Peyer's patch (tissue), 4 donors: ENCODE data around the gene RAPGEF2. TPM values are rescaled to one million over a fixed set of nuclear protein-coding genes. Genes with fewer than 3 reads are reported as not detected.
"Not testable (repeated sequence)": the region's sequence is repeated elsewhere in the genome, so short reads cannot be mapped to it uniquely, and the experiment has no call there.

Experiments used
- DNase-seq, 3 donors: peaks; one replicate each; pipeline ENCODE4 v3.0.0-alpha.2; 2017 to 2019
- H3K27ac ChIP-seq, 4 donors: fragments of 200-600 bp; sonication (generic); one replicate each; pipeline ENCODE4 v1.5.1; 2016 to 2019
- H3K27me3 ChIP-seq, 2 donors: fragments of 200-600 bp; sonication (generic); one replicate each; pipeline ENCODE4 v1.5.1; 2019
- H3K36me3 ChIP-seq, 3 donors: fragments of 200-600 bp; sonication (generic); one replicate each; pipeline ENCODE4 v1.5.1; 2016 to 2019
- H3K4me1 ChIP-seq, 4 donors: fragments of 200-600 bp; sonication (generic); one replicate each; pipeline ENCODE4 v1.5.1; 2016 to 2019
- H3K4me3 ChIP-seq, 4 donors: fragments of 200-600 bp; sonication (generic); 1 replicate in 3 of 4; 2 replicates in 1 of 4; pipeline ENCODE4 v1.5.1; 2016 to 2019; ENCODE audit warnings: mild to moderate bottlenecking in 1 of 4
- H3K9me3 ChIP-seq, 4 donors: fragments of 200-600 bp; sonication (generic); one replicate each; pipeline ENCODE4 v1.5.1; 2016 to 2019; ENCODE audit warnings: mild to moderate bottlenecking in 1 of 4
- POLR2A ChIP-seq, 2 donors: fragments of 450-650 bp; IDR thresholded peaks; one replicate each; pipeline ENCODE4 v1.5.1; 2017; ENCODE audit warnings: antibody characterized with exemption in 2 of 2, mild to moderate bottlenecking in 2 of 2, moderate library complexity in 2 of 2
- total RNA-seq, 4 donors: library from RNA; depleted of rRNA; stranded (reverse); fragments of >200 nt; gene quantifications; one replicate each; pipeline ENCODE4 v1.1.0, GENCODE V29; 2016
- TF ChIP-seq, protein P1 (sequence below), 6 experiments: fragments of 450-650 bp in 4 of 6; fragments of 200-600 bp in 2 of 6; sonication (generic) in 1 of 6; IDR thresholded peaks; one replicate each; pipeline ENCODE4 v1.5.1; 2017 to 2019; ENCODE audit warnings: antibody characterized with exemption in 6 of 6, mild to moderate bottlenecking in 3 of 6, moderate library complexity in 1 of 6

Gene RAPGEF2
- total RNA-seq, 4 donors from 2014 or later: 30.1 to 81.7 (median 41.4) TPM

DNA sequence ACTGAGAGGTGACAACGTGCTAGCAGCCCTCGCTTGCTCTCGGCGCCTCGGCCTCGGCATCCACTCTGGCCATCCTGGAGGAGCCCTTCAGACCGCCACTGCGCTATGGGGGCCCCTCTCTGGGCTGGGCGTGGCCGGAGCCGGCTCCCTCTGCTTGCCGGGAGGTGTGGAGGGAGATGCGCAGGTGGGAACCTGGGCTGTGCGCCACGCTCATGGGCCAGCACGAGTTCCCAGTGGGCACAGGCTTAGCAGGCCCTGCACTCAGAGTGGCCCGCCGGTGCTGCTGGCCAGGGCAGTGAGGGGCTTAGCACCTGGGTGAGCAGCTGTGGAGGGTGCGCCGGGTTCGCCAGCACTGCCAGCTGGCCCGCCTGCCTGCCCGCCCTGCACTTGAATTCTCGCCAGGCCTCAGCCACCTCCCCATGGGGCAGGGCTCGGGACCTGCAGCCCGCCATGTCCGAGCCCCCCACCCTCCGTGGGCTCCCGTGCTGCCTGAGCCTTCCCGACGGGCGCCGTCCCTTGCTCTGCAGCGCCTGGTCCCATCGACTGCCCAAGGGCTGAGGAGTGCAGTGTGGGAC lies 148.0 kb downstream of the RAPGEF2 start:
- no peak for DNase-seq
- Histone ChIP-seq H3K4me3 (no peak overlapping the region), H3K9me3 (no peaks in the 10 kb centered on the region), H3K36me3 (peaks cover 0 to 6% (median 0%) of the 10 kb centered on the region in 3 donors), H3K27me3 (no peaks in the 10 kb centered on the region), H3K4me1 (no peaks in the 10 kb centered on the region), H3K27ac (no peak overlapping the region)
- TF ChIP-seq, protein P1, sequence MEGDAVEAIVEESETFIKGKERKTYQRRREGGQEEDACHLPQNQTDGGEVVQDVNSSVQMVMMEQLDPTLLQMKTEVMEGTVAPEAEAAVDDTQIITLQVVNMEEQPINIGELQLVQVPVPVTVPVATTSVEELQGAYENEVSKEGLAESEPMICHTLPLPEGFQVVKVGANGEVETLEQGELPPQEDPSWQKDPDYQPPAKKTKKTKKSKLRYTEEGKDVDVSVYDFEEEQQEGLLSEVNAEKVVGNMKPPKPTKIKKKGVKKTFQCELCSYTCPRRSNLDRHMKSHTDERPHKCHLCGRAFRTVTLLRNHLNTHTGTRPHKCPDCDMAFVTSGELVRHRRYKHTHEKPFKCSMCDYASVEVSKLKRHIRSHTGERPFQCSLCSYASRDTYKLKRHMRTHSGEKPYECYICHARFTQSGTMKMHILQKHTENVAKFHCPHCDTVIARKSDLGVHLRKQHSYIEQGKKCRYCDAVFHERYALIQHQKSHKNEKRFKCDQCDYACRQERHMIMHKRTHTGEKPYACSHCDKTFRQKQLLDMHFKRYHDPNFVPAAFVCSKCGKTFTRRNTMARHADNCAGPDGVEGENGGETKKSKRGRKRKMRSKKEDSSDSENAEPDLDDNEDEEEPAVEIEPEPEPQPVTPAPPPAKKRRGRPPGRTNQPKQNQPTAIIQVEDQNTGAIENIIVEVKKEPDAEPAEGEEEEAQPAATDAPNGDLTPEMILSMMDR (IDR thresholded peaks at IDR 0.05): no peak
- no peak for TF ChIP-seq POLR2A (IDR thresholded peaks at IDR 0.05)

GRCh38 chr4:159251580-159251979 lies 148.7 kb downstream of the RAPGEF2 start:
- not testable (repeated sequence) for H3K9me3 ChIP-seq, H3K36me3 ChIP-seq, H3K4me3 ChIP-seq, DNase-seq, H3K27me3 ChIP-seq, H3K4me1 ChIP-seq
- peak overlapping the region in 1 of 4 donors; percentile 3 for H3K27ac ChIP-seq

GRCh38 chr4:159252491-159252890 lies 149.6 kb downstream of the RAPGEF2 start:
- Histone ChIP-seq H3K27ac (no peak overlapping the region), H3K36me3 (peaks cover 0 to 6% (median 0%) of the 10 kb centered on the region in 3 donors), H3K27me3 (no peaks in the 10 kb centered on the region), H3K4me3 (no peak overlapping the region), H3K4me1 (no peaks in the 10 kb centered on the region), H3K9me3 (no peaks in the 10 kb centered on the region)
- no peak for DNase-seq
- no peak for TF ChIP-seq POLR2A (IDR thresholded peaks at IDR 0.05)
- TF ChIP-seq, protein P1 (IDR thresholded peaks at IDR 0.05): no peak

DNA sequence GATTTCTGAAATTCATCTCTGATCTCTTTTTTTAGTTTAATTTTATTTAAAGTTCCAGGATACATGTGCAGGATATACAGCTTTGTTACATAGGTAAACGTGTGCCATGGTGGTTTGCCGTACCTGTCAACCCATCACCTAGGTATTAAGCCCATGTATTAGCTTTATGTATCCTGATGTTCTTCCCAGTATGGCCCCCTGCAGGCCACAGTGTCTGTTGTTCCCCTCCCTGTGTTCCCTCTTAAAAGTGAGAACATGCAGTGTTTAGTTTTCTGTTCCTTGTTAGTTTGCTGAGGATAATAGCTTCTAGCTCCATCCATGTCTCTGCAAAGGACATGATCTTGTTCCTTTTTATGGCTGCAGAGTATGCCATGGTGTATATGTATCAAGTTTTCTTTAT lies 153.2 kb downstream of the RAPGEF2 start:
- no peak for DNase-seq
- no peaks in the 10 kb centered on the region for H3K4me1 ChIP-seq
- no peak overlapping the region for H3K4me3 ChIP-seq
- no peak overlapping the region for H3K27ac ChIP-seq
- H3K27me3 ChIP-seq: no peaks in the 10 kb centered on the region
- TF ChIP-seq POLR2A (IDR thresholded peaks at IDR 0.05): no peak
- TF ChIP-seq, protein P1 (IDR thresholded peaks at IDR 0.05): no peak
- peaks cover 0 to 2% (median 0%) of the 10 kb centered on the region in 3 donors for H3K36me3 ChIP-seq
- H3K9me3 ChIP-seq: no peaks in the 10 kb centered on the region

DNA sequence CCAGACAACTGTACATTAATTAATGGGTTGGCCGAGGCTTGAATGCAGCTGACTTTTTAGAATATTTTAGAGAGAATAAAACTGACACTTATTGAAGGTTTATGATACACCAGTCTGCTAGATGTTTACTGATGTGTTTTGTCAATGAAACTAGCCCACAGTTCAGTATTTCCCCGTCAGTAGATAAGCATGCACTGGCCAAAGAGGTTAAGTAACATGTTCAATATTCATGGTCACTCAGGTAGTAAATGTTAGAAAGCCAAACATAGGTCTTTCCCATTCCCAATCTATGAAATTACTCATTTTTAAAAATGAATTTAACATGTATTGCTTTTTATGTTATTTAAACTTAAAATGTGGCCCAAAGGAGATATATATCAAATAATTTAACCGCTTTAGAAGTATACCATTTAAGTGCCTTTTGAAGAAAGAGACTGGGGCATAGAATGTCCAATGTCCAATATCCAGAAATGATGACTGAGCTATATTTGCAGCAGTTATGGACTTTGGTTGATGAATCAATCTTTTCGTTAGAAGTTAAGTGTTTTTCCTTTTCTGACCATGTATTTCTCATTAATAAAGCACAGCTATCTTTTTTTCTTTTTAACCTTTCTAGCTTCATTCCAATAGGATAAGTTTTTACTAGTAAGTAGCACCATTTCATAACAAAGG lies 156.1 kb downstream of the RAPGEF2 start:
- DNase-seq: no peak
- no peaks in the 10 kb centered on the region for H3K4me1 ChIP-seq
- no peaks in the 10 kb centered on the region for H3K27me3 ChIP-seq
- no peak overlapping the region for H3K27ac ChIP-seq
- TF ChIP-seq, protein P1 (IDR thresholded peaks at IDR 0.05): no peak
- no peak for TF ChIP-seq POLR2A (IDR thresholded peaks at IDR 0.05)
- H3K4me3 ChIP-seq: no peak overlapping the region
- no peaks in the 10 kb centered on the region for H3K36me3 ChIP-seq
- no peaks in the 10 kb centered on the region for H3K9me3 ChIP-seq

GRCh38 chr4:159264057-159264456 lies 161.2 kb downstream of the RAPGEF2 start:
- H3K9me3 ChIP-seq: no peaks in the 10 kb centered on the region
- H3K4me3 ChIP-seq: no peak overlapping the region
- TF ChIP-seq, protein P1 (IDR thresholded peaks at IDR 0.05): no peak
- TF ChIP-seq POLR2A (IDR thresholded peaks at IDR 0.05): no peak
- no peak overlapping the region for H3K27ac ChIP-seq
- no peaks in the 10 kb centered on the region for H3K36me3 ChIP-seq
- peaks cover 0 to 7% (median 0%) of the 10 kb centered on the region in 4 donors for H3K4me1 ChIP-seq
- H3K27me3 ChIP-seq: no peaks in the 10 kb centered on the region
- DNase-seq: no peak
